Peyer's patch (tissue), 4 donors: ENCODE data around the gene ACCSL. TPM values are rescaled to one million over a fixed set of nuclear protein-coding genes. Genes with fewer than 3 reads are reported as not detected.

ENCODE experiments used
- DNase-seq, 3 donors: peaks; one replicate each; pipeline ENCODE4 v3.0.0-alpha.2; 2017 to 2019
- H3K27ac ChIP-seq, 4 donors: fragments of 200-600 bp; sonication (generic); one replicate each; pipeline ENCODE4 v1.5.1; 2016 to 2019
- H3K27me3 ChIP-seq, 2 donors: fragments of 200-600 bp; sonication (generic); one replicate each; pipeline ENCODE4 v1.5.1; 2019
- H3K36me3 ChIP-seq, 3 donors: fragments of 200-600 bp; sonication (generic); one replicate each; pipeline ENCODE4 v1.5.1; 2016 to 2019
- H3K4me1 ChIP-seq, 4 donors: fragments of 200-600 bp; sonication (generic); one replicate each; pipeline ENCODE4 v1.5.1; 2016 to 2019
- H3K4me3 ChIP-seq, 4 donors: fragments of 200-600 bp; sonication (generic); 1 replicate in 3 of 4; 2 replicates in 1 of 4; pipeline ENCODE4 v1.5.1; 2016 to 2019; ENCODE audit warnings: mild to moderate bottlenecking in 1 of 4
- H3K9me3 ChIP-seq, 4 donors: fragments of 200-600 bp; sonication (generic); one replicate each; pipeline ENCODE4 v1.5.1; 2016 to 2019; ENCODE audit warnings: mild to moderate bottlenecking in 1 of 4
- POLR2A ChIP-seq, 2 donors: fragments of 450-650 bp; IDR thresholded peaks; one replicate each; pipeline ENCODE4 v1.5.1; 2017; ENCODE audit warnings: antibody characterized with exemption in 2 of 2, mild to moderate bottlenecking in 2 of 2, moderate library complexity in 2 of 2
- total RNA-seq, 4 donors: library from RNA; depleted of rRNA; stranded (reverse); fragments of >200 nt; gene quantifications; one replicate each; pipeline ENCODE4 v1.1.0, GENCODE V29; 2016
- TF ChIP-seq, protein P1 (sequence below), 6 experiments: fragments of 450-650 bp in 4 of 6; fragments of 200-600 bp in 2 of 6; sonication (generic) in 1 of 6; IDR thresholded peaks; one replicate each; pipeline ENCODE4 v1.5.1; 2017 to 2019; ENCODE audit warnings: antibody characterized with exemption in 6 of 6, mild to moderate bottlenecking in 3 of 6, moderate library complexity in 1 of 6

The ACCSL gene
- total RNA-seq, 4 donors from 2014 or later = not detected

DNA sequence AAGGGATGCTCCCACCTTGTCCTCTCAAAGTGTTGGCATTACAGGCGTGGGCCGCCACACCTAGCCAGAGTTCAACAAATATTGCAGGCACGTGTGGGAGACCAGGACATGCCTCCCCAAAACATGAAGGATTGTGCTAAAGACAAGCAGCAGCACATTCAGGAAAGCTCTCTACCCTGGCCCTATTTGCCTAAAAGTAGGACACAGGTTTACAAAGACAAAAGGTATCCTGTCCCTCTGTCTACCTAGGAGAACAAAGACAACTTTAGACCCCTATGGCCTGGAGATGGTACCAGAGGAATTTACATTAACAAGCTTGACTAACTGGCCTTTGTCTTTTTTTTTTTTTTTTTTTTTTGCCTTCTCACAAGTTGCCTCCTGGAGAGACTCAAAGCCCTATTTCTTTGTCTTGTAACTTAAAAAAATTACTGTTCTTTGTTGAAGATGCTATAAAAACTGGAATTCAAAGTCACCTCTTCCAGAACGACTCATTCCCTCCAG, 17.4 kb downstream of the ACCSL start:
- Histone ChIP-seq H3K27me3 (no peaks in the 10 kb centered on the region), H3K4me1 (peaks cover 0 to 13% (median 2%) of the 10 kb centered on the region in 4 donors), H3K36me3 (no peaks in the 10 kb centered on the region), H3K4me3 (peak overlapping the region in 1 of 4 donors; percentile 69), H3K9me3 (no peaks in the 10 kb centered on the region), H3K27ac (peak overlapping the region; percentile 79 to 92 (median 85))
- DNase-seq = no peak
- TF ChIP-seq, protein P1, sequence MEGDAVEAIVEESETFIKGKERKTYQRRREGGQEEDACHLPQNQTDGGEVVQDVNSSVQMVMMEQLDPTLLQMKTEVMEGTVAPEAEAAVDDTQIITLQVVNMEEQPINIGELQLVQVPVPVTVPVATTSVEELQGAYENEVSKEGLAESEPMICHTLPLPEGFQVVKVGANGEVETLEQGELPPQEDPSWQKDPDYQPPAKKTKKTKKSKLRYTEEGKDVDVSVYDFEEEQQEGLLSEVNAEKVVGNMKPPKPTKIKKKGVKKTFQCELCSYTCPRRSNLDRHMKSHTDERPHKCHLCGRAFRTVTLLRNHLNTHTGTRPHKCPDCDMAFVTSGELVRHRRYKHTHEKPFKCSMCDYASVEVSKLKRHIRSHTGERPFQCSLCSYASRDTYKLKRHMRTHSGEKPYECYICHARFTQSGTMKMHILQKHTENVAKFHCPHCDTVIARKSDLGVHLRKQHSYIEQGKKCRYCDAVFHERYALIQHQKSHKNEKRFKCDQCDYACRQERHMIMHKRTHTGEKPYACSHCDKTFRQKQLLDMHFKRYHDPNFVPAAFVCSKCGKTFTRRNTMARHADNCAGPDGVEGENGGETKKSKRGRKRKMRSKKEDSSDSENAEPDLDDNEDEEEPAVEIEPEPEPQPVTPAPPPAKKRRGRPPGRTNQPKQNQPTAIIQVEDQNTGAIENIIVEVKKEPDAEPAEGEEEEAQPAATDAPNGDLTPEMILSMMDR (IDR thresholded peaks at IDR 0.05) = no peak
- no peak for TF ChIP-seq POLR2A (IDR thresholded peaks at IDR 0.05)

DNA sequence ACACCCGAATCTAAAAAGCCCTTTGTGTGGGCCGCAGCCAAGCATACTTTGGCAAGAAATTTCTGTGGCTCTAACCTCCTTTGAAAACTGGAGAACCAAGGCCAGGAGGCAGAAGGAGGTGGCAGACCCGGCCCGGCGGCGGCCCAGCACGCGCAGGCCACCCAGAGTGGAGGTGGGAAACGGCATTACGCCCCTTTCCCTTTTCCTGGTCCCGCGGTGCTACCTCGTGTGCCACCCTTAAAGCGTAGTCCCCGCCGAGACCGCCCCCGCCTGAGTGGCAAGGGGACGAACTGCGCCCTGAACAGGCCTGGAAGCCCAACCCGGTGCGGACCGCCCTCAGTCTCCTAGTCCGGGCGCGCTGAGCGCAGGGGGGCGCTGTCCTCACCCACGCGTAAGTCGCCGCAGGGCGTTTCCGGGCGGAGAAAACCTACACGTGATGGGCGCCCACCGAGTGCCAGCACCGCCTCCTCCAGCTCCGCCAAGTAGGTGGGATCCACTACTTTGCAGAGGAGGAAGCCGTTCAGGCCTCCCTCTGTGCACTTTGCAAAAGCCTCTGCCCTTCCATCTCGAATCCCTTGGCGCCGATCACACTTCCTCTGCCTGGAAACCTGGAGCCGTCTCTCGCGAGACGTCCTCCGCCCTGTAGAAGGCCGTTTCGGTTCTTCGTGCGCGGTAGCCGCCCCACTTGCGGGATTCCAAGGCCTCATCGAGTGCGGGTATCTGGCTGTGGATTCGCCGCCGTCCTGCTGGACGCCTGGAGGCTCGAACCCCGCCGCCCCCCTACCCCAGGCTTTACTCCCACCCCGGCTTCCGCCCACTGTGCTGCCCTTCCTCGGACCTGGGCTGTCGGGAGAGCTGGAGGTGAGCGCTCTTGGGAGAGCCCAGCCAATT, 18.3 kb downstream of the ACCSL start, which contains the start of gene ACCS:
ACCS (plus strand) TSS at position 430 of the 891 bp plus-strand sequence. CDS start 1,358 bp downstream, outside the sequence.
- H3K9me3 ChIP-seq = no peaks in the 10 kb centered on the region
- peak within 1 kb of the TSS; percentile 79 to 92 (median 85) for H3K27ac ChIP-seq
- H3K27me3 ChIP-seq = no peaks in the 10 kb centered on the region
- H3K4me1 ChIP-seq = peaks cover 0 to 13% (median 2%) of the 10 kb centered on the region in 4 donors
- H3K4me3 ChIP-seq = peak within 1 kb of the TSS; percentile 67 to 72 (median 70)
- H3K36me3 ChIP-seq = no peaks in the 10 kb centered on the region
- TF ChIP-seq, protein P1 (IDR thresholded peaks at IDR 0.05) = peak; percentile 29 to 91 (median 88)
- peak; percentile 34 to 58 for TF ChIP-seq POLR2A (IDR thresholded peaks at IDR 0.05)
- peak; percentile 96 to 98 (median 97) for DNase-seq

- Histone ChIP-seq H3K4me1 (peaks cover 0 to 13% (median 2%) of the 10 kb centered on the region in 4 donors), H3K27ac (peak overlapping the region; percentile 79 to 92 (median 85)), H3K36me3 (no peaks in the 10 kb centered on the region), H3K9me3 (no peaks in the 10 kb centered on the region), H3K27me3 (no peaks in the 10 kb centered on the region), H3K4me3 (peak overlapping the region; percentile 67 to 72 (median 70))
- peak; percentile 20 to 62 (median 53) for DNase-seq
- TF ChIP-seq, protein P1 (IDR thresholded peaks at IDR 0.05) = peak in 2 of 6 experiments; percentile 29 to 38
- TF ChIP-seq POLR2A (IDR thresholded peaks at IDR 0.05) = peak; percentile 23 to 34
These were observed 19.0 kb downstream of the ACCSL start for GRCh38 chr11:44066732-44067141.

GRCh38 chr11:44067266-44067665, 19.5 kb downstream of the ACCSL start:
- Histone ChIP-seq H3K4me1 (peaks cover 0 to 13% (median 2%) of the 10 kb centered on the region in 4 donors), H3K27me3 (no peaks in the 10 kb centered on the region), H3K4me3 (peak overlapping the region in 1 of 4 donors; percentile 71), H3K36me3 (no peaks in the 10 kb centered on the region), H3K9me3 (no peaks in the 10 kb centered on the region), H3K27ac (peak overlapping the region in 1 of 4 donors; percentile 82)
- no peak for DNase-seq
- TF ChIP-seq, protein P1 (IDR thresholded peaks at IDR 0.05) = no peak
- TF ChIP-seq POLR2A (IDR thresholded peaks at IDR 0.05) = no peak

DNA sequence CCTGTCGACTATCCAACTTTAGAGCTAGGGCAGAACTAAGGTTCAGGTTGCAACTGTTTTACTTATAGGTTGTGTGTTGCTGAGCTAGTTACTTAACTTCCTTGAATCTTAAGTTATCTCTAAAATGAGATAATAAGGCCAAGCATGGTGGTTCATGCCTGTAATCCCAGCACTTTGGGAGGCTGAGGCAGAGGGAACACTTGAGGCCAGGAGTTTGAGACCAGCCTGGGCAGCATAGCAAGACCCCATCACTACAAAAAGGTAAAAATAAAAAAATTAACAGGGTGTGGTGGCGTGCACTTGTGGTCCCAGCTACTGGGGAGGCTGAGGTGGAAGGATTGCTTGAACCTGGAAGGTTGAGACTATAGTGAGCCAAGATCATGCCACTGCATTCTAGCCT, 20.4 kb downstream of the ACCSL start:
- Histone ChIP-seq H3K27ac (no peak overlapping the region), H3K27me3 (no peaks in the 10 kb centered on the region), H3K4me1 (peaks cover 0 to 13% (median 2%) of the 10 kb centered on the region in 4 donors), H3K36me3 (peaks cover 0 to 6% (median 0%) of the 10 kb centered on the region in 3 donors), H3K4me3 (no peak overlapping the region), H3K9me3 (no peaks in the 10 kb centered on the region)
- TF ChIP-seq, protein P1 (IDR thresholded peaks at IDR 0.05) = no peak
- TF ChIP-seq POLR2A (IDR thresholded peaks at IDR 0.05) = no peak
- no peak for DNase-seq
